Thyroid gland (tissue), 4 donors: Measurements from ENCODE around the gene COPS2.

ENCODE experiments used
- POLR2A ChIP-seq, 2 donors: fragments of 450-650 bp; IDR thresholded peaks; one replicate each; pipeline ENCODE4 v1.6.1; 2017; ENCODE audit warnings: antibody characterized with exemption in 2 of 2, mild to moderate bottlenecking in 2 of 2, moderate library complexity in 1 of 2
- TF ChIP-seq, protein P1 (sequence below), 6 experiments: fragments of 200-600 bp in 3 of 6; fragments of 450-650 bp in 3 of 6; sonication (generic) in 3 of 6; IDR thresholded peaks; one replicate each; pipeline ENCODE4 v1.5.1; 2016 to 2019; ENCODE audit warnings: antibody characterized with exemption in 6 of 6, mild to moderate bottlenecking in 2 of 6, inconsistent platforms in 1 of 6, moderate library complexity in 1 of 6

DNA sequence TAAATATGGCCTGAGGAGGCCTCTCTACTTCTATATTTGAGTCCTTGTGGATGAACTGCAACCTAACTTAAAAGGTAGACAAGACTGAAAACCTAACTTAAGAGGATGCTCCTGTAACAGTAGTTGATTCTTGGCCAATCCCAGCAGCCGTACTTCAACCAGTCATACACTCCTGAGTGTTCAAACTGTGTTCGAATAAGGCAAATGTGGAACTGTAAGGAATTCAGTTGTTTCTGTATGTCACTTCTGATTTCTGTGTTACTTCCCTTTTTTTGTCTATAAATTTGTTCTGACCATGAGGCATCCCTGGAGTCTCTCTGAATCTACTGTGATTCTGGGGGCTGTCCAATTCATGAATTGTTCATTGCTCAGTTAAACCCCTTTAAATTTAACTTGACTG is 35.2 kb upstream of the COPS2 start:
- TF ChIP-seq, protein P1, sequence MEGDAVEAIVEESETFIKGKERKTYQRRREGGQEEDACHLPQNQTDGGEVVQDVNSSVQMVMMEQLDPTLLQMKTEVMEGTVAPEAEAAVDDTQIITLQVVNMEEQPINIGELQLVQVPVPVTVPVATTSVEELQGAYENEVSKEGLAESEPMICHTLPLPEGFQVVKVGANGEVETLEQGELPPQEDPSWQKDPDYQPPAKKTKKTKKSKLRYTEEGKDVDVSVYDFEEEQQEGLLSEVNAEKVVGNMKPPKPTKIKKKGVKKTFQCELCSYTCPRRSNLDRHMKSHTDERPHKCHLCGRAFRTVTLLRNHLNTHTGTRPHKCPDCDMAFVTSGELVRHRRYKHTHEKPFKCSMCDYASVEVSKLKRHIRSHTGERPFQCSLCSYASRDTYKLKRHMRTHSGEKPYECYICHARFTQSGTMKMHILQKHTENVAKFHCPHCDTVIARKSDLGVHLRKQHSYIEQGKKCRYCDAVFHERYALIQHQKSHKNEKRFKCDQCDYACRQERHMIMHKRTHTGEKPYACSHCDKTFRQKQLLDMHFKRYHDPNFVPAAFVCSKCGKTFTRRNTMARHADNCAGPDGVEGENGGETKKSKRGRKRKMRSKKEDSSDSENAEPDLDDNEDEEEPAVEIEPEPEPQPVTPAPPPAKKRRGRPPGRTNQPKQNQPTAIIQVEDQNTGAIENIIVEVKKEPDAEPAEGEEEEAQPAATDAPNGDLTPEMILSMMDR (IDR thresholded peaks at IDR 0.05): no peak
- TF ChIP-seq POLR2A (IDR thresholded peaks at IDR 0.05): no peak
